SK-N-MC (cell line): ENCODE data around the gene FBXL17.

Source experiments
- DNase-seq: peaks from one replicate; pipeline ENCODE4 v3.0.0-alpha.2; 2011; ENCODE audit warnings: low read depth, low spot score
- H3K27ac ChIP-seq: fragments of 200-600 bp; sonication (generic); 2 replicates; pipeline ENCODE4 v1.5.1; 2016; ENCODE audit warnings: mixed run types
- H3K36me3 ChIP-seq: fragments of 200-600 bp; sonication (generic); 2 replicates; pipeline ENCODE4 v1.6.1; 2017; ENCODE audit warnings: antibody characterized with exemption, low read length, mixed read lengths; ENCODE audit not compliant: insufficient read depth
- H3K4me3 ChIP-seq: fragments of 200-600 bp; sonication (generic); 2 replicates; pipeline ENCODE4 v1.5.1; 2016
- H3K9ac ChIP-seq: fragments of 200-600 bp; sonication (generic); 2 replicates; pipeline ENCODE4 v1.8.0; 2017; ENCODE audit warnings: mixed run types, mixed read lengths; ENCODE audit not compliant: insufficient read length
- H3K9me3 ChIP-seq: fragments of 200-600 bp; sonication (generic); 2 replicates; pipeline ENCODE4 v1.6.1; 2017; ENCODE audit warnings: low read depth, mild to moderate bottlenecking, antibody characterized with exemption, low read length, moderate library complexity, mixed read lengths
- EZH2 ChIP-seq: fragments of 200-600 bp; sonication (generic); IDR thresholded peaks from one replicate; pipeline ENCODE4 v1.6.1; 2017; ENCODE audit warnings: antibody characterized with exemption
- FOXP2 ChIP-seq: optimal IDR thresholded peaks from 2 replicates; pipeline ENCODE3; 2011; ENCODE audit warnings: mild to moderate bottlenecking, moderate library complexity; ENCODE audit not compliant: insufficient read depth; ENCODE audit errors: extremely low read length, control extremely low read depth
- POLR2AphosphoS5 ChIP-seq: IDR thresholded peaks from 2 replicates; pipeline ENCODE4 v1.6.1; 2012; ENCODE audit warnings: mild to moderate bottlenecking, low read depth, low read length, borderline replicate concordance

FBXL17 gene

DNA sequence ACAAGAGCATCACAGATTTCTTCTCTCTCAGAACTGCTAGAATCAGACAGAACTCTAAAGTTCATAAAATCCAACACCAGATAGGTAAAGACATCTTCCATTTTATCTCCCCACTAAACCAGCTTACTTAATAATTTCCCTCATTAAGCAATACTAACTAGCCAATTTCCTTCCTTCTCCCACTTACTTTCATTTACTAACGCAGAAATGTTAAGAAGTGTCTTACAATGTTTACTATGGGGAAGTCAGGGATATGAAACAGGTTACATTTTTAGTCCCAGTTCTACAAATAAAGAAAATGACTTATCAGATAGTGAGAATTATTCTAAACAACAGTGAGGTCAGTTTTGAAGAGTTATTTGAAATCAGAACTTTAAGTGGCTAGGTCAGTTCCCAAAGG lies 236.5 kb downstream of the FBXL17 start:
- no peak for DNase-seq
- H3K9ac ChIP-seq: no peak overlapping the region
- no peaks in the 10 kb centered on the region for H3K36me3 ChIP-seq
- no peaks in the 10 kb centered on the region for H3K9me3 ChIP-seq
- TF ChIP-seq POLR2AphosphoS5 (no peak), EZH2 (no peak), FOXP2 (no peak)
- H3K27ac ChIP-seq: no peak overlapping the region
- no peak overlapping the region for H3K4me3 ChIP-seq

DNA sequence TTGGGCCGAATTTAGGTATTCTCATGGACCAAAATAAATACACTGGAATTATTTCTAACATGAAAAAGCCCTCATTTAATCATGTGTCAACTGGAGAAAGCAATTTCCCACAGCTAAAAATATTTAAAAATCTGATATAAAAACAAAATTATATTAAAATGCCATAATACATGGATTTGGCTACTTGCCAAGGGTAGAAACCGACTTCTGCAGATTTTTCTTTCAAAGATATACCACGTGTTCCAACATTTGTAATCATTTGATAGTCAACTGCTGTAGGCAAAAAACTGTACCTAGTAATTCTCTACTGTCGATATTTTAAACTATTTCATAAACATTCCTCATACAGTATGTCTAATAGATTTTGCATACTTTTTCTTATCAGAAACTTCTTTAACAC lies 237.6 kb downstream of the FBXL17 start:
- TF ChIP-seq FOXP2 (no peak), EZH2 (no peak), POLR2AphosphoS5 (no peak)
- no peak for DNase-seq
- no peaks in the 10 kb centered on the region for H3K36me3 ChIP-seq
- H3K27ac ChIP-seq: no peak overlapping the region
- no peak overlapping the region for H3K9ac ChIP-seq
- H3K9me3 ChIP-seq: no peaks in the 10 kb centered on the region
- H3K4me3 ChIP-seq: no peak overlapping the region

GRCh38 chr5:108143581-108143980 lies 238.3 kb downstream of the FBXL17 start:
- DNase-seq: no peak
- no peak overlapping the region for H3K9ac ChIP-seq
- H3K9me3 ChIP-seq: no peaks in the 10 kb centered on the region
- no peaks in the 10 kb centered on the region for H3K36me3 ChIP-seq
- TF ChIP-seq POLR2AphosphoS5 (no peak), EZH2 (no peak), FOXP2 (no peak)
- no peak overlapping the region for H3K4me3 ChIP-seq
- no peak overlapping the region for H3K27ac ChIP-seq

GRCh38 chr5:108141676-108142075 lies 240.2 kb downstream of the FBXL17 start:
- Histone ChIP-seq H3K9me3 (no peaks in the 10 kb centered on the region), H3K36me3 (no peaks in the 10 kb centered on the region), H3K27ac (no peak overlapping the region), H3K4me3 (no peak overlapping the region), H3K9ac (no peak overlapping the region)
- no peak for DNase-seq
- TF ChIP-seq EZH2 (no peak), POLR2AphosphoS5 (no peak), FOXP2 (no peak)

DNA sequence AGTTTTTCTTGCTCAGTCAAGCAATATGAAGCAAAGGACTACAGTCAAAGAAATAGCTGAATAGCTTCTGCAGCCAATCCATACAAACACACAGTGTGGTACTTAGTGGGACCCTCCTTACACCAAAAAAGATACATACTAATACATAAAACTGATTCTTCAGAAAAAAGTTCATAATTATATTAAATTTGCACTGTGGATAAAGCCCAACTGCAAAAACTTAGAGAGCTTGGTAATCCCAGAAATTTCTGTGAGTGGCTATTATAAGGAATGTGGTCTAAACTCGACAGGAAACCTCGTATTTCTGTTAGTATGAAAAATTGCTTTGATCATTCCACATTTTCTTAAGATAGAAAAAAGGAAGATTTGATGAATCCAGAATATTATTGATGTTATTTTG lies 245.4 kb downstream of the FBXL17 start:
- TF ChIP-seq FOXP2 (no peak), POLR2AphosphoS5 (no peak), EZH2 (no peak)
- DNase-seq: no peak
- no peaks in the 10 kb centered on the region for H3K36me3 ChIP-seq

DNA sequence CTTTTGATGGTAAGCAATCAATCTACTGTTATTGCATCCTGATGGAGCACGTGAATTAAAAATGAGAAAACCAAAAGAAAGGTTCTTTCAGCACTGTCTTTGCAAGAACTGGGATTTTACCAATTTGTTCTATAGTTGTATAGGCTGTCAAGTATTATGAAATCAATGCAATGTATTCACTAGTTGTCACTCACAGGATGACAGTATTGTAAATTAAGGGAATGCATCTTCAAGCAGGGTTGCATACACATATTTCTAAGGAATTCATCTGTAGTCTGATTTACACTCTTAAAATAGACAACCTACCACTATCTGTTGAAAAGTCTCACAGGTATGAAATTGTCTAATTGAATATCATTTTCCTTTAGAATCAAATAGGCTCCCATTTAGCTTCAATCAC lies 252.8 kb downstream of the FBXL17 start:
- H3K27ac ChIP-seq: no peak overlapping the region
- no peaks in the 10 kb centered on the region for H3K9me3 ChIP-seq
- H3K36me3 ChIP-seq: no peaks in the 10 kb centered on the region
- H3K9ac ChIP-seq: no peak overlapping the region
- DNase-seq: no peak
- no peak for TF ChIP-seq POLR2AphosphoS5
- H3K4me3 ChIP-seq: no peak overlapping the region

More for the DNA sequence above, 245.4 kb downstream of the FBXL17 start:
- Histone ChIP-seq H3K9ac (no peak overlapping the region), H3K27ac (no peak overlapping the region), H3K9me3 (no peaks in the 10 kb centered on the region), H3K4me3 (no peak overlapping the region)

DNA sequence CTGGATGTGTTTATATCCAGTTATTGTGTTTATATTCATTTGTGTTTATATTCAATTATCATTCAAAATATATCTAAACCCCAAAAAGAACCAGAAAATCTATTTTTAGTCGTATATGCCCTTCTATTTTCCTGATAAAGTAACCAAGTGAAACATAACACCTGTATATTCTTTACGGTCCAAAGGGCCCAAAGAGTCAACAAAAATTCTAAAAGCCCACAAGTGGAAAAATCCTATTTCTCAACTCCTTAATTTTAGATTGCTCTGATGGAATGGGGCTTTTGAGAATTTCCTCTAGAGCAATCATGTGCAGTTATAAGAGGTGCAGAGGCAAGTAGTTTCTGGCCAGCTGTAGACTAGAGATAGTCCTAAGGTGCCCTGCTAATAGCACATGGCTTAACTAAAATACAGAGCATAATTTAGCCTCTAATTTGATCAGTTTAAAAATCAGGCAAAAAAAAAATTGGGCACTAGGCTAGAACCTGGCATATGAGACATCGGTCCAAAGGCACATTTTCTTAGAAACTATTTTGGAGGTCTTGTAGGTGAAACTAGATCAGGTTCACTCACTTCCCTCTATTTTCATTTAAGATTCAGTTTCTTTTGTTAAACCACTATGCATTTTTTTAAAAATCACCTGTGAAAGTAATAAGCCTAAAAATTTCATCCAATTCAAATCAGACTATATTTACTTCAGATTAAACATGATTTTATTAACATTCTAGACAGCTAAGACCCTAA lies 256.0 kb downstream of the FBXL17 start:
- Histone ChIP-seq H3K9me3 (no peaks in the 10 kb centered on the region), H3K27ac (no peak overlapping the region), H3K36me3 (no peaks in the 10 kb centered on the region), H3K4me3 (no peak overlapping the region), H3K9ac (no peak overlapping the region)
- no peak for DNase-seq
- TF ChIP-seq EZH2 (no peak), FOXP2 (no peak), POLR2AphosphoS5 (no peak)

GRCh38 chr5:108124596-108124995 lies 257.3 kb downstream of the FBXL17 start:
- H3K4me3 ChIP-seq: peak overlapping the region; percentile 38
- TF ChIP-seq FOXP2 (no peak), EZH2 (no peak)
- H3K9ac ChIP-seq: no peak overlapping the region
- no peaks in the 10 kb centered on the region for H3K36me3 ChIP-seq
- peak; percentile 47 for DNase-seq
- H3K9me3 ChIP-seq: no peaks in the 10 kb centered on the region
- peak overlapping the region; percentile 35; the same call in 1 of the 2 replicates for H3K27ac ChIP-seq

DNA sequence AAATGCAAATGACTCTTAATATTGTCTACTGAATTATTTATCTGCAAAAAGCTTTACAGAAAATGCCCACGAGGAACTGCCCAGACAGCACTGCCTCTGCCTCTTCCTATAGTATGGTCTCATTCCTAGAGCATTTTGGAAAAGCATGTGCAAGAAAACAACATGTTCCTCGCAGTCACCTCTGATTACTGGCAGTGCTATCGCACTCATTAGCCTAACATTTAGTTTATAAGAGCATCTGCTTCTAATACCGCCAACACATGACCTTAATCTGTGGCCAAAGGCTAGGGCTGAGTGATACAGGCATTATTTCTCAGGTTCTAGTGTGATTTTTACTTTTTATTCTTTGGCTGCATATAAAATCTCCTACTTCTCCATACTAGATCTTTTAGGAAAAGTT lies 259.2 kb downstream of the FBXL17 start:
- TF ChIP-seq FOXP2 (no peak), POLR2AphosphoS5 (no peak), EZH2 (no peak)
- no peak for DNase-seq
- Histone ChIP-seq H3K27ac (no peak overlapping the region), H3K9ac (no peak overlapping the region), H3K9me3 (no peaks in the 10 kb centered on the region), H3K36me3 (no peaks in the 10 kb centered on the region), H3K4me3 (no peak overlapping the region)
